H1 (cell line): ENCODE data around the gene CACNA1B. TPM values are rescaled to one million over a fixed set of nuclear protein-coding genes. Genes with fewer than 3 reads are reported as not detected.
"Not testable (repeated sequence)": the region's sequence is repeated elsewhere in the genome, so short reads cannot be mapped to it uniquely, and the experiment has no call there.

Experiments used
- CTCF ChIA-PET: fragments of 300-600 bp; sonication (Branson Sonifier 250); formaldehyde crosslinking; loops from one replicate; lab custom pipeline; 2021; ENCODE audit not compliant: partially characterized antibody; lab: Charles Lee
- POLR2A ChIA-PET: fragments of 300-600 bp; sonication (Branson Sonifier 250); formaldehyde crosslinking; loops from one replicate; lab custom pipeline; 2021; ENCODE audit warnings: inconsistent platforms; ENCODE audit not compliant: partially characterized antibody; lab: Charles Lee
- DNase-seq, 2 experiments: peaks; one replicate each; pipeline versions ENCODE4 v3.0.0 to v3.0.0-alpha.2; 2010 to 2022; ENCODE audit warnings: low spot score in 2 of 2, low read depth in 1 of 2, mixed read lengths in 1 of 2
- FAIRE-seq: peaks from 2 replicates; lab custom pipeline; 2011; peaks lifted over from hg19 to GRCh38; lab: Jason Lieb, UNC
- H2AFZ ChIP-seq: 2 replicates; pipeline ENCODE4 v1.8.1; 2012; ENCODE audit warnings: low read length, inconsistent platforms
- H2AK5ac ChIP-seq: 2 replicates; pipeline ENCODE4 v1.6.1; 2013; ENCODE audit warnings: low read depth, low read length
- H2BK120ac ChIP-seq: replicated peaks from 2 replicates; pipeline ENCODE3; 2013; ENCODE audit warnings: low read depth, low read length, inconsistent platforms
- H2BK12ac ChIP-seq: 2 replicates; pipeline ENCODE4 v1.6.1; 2013; ENCODE audit warnings: low read depth, low read length
- H2BK15ac ChIP-seq: 2 replicates; pipeline ENCODE4 v1.6.1; 2013; ENCODE audit warnings: low read length
- H2BK20ac ChIP-seq: 2 replicates; pipeline ENCODE4 v1.6.1; 2013; ENCODE audit warnings: low read length
- H2BK5ac ChIP-seq: 2 replicates; pipeline ENCODE4 v1.6.1; 2013; ENCODE audit warnings: low read depth, low read length
- H3K14ac ChIP-seq: 2 replicates; pipeline ENCODE4 v1.6.1; 2013; ENCODE audit warnings: inconsistent platforms; ENCODE audit not compliant: insufficient read length
- H3K18ac ChIP-seq: 2 replicates; pipeline ENCODE4 v1.6.1; 2013; ENCODE audit warnings: low read length; ENCODE audit errors: extremely low read depth
- H3K23ac ChIP-seq: 2 replicates; pipeline ENCODE4 v1.6.1; 2013; ENCODE audit warnings: inconsistent platforms; ENCODE audit not compliant: insufficient read length
- H3K23me2 ChIP-seq: 2 replicates; pipeline ENCODE4 v1.6.1; 2013; ENCODE audit warnings: low read depth, low read length
- H3K27ac ChIP-seq: 2 replicates; pipeline ENCODE4 v1.6.1; 2011; ENCODE audit warnings: low read depth, low read length, inconsistent platforms
- H3K27me3 ChIP-seq, 4 experiments: replicated peaks in 1 of 4; 1 replicate in 1 of 4; 2 replicates in 3 of 4; pipeline versions ENCODE4 v1.6.1 to v1.8.1; 2011 to 2013; ENCODE audit warnings: low read length in 3 of 4, mild to moderate bottlenecking in 3 of 4, inconsistent platforms in 2 of 4, mixed read lengths in 2 of 4, moderate library complexity in 1 of 4; ENCODE audit not compliant: control insufficient read depth in 3 of 4, insufficient read depth in 3 of 4; ENCODE audit errors: extremely low read depth in 1 of 4
- H3K36me3 ChIP-seq, 4 experiments: 2 replicates each; pipeline versions ENCODE4 v1.6.1 to v1.8.1; 2011 to 2013; ENCODE audit warnings: mild to moderate bottlenecking in 4 of 4, low read length in 3 of 4, moderate library complexity in 2 of 4, control low read depth in 1 of 4, inconsistent platforms in 1 of 4; ENCODE audit not compliant: insufficient read depth in 4 of 4, control insufficient read depth in 2 of 4
- H3K4ac ChIP-seq: replicated peaks from 2 replicates; pipeline ENCODE3; 2013; ENCODE audit warnings: low read length, low read depth, mixed read lengths, inconsistent platforms; ENCODE audit not compliant: insufficient read length
- H3K4me1 ChIP-seq, 4 experiments: replicated peaks in 1 of 4; 1 replicate in 1 of 4; 2 replicates in 3 of 4; pipeline versions ENCODE4 v1.6.1 to v1.8.1; 2011 to 2013; ENCODE audit warnings: low read length in 3 of 4, inconsistent platforms in 2 of 4, mixed read lengths in 1 of 4; ENCODE audit not compliant: insufficient read depth in 4 of 4, control insufficient read depth in 3 of 4
- H3K4me2 ChIP-seq, 2 experiments: 2 replicates each; pipeline versions ENCODE4 v1.6.1 to v1.8.1; 2011 to 2013; ENCODE audit warnings: low read depth in 2 of 2, low read length in 2 of 2, control low read depth in 1 of 2, inconsistent platforms in 1 of 2, mild to moderate bottlenecking in 1 of 2; ENCODE audit not compliant: insufficient read depth in 1 of 2
- H3K4me3 ChIP-seq, 4 experiments: fragments of 200-600, 300-600 bp in 1 of 4; sonication (generic), shearing (Covaris generic), sonication (Bioruptor Twin) in 1 of 4; 2 replicates each; pipeline versions ENCODE4 v1.5.1 to v1.8.1; 2011 to 2016; ENCODE audit warnings: low read length in 4 of 4, low read depth in 3 of 4, control low read depth in 2 of 4, inconsistent platforms in 2 of 4, mild to moderate bottlenecking in 2 of 4, mixed read lengths in 1 of 4, moderate library complexity in 1 of 4; ENCODE audit not compliant: insufficient read depth in 2 of 4; ENCODE audit errors: extremely low read depth in 1 of 4
- H3K56ac ChIP-seq: replicated peaks from 2 replicates; pipeline ENCODE3; 2013; ENCODE audit warnings: low read depth, mild to moderate bottlenecking, mixed read lengths, low read length, inconsistent platforms; ENCODE audit not compliant: insufficient read length
- H3K79me1 ChIP-seq: 2 replicates; pipeline ENCODE4 v1.6.1; 2013; ENCODE audit warnings: low read depth, low read length, control low read depth
- H3K79me2 ChIP-seq, 2 experiments: 2 replicates each; pipeline versions ENCODE4 v1.6.1 to v1.8.1; 2012 to 2013; ENCODE audit warnings: low read length in 2 of 2, mild to moderate bottlenecking in 2 of 2, inconsistent platforms in 1 of 2; ENCODE audit not compliant: insufficient read depth in 2 of 2, control insufficient read depth in 1 of 2
- H3K9ac ChIP-seq, 4 experiments: replicated peaks in 1 of 4; 1 replicate in 1 of 4; 2 replicates in 3 of 4; pipeline versions ENCODE4 v1.6.1 to v1.8.1; 2011 to 2013; ENCODE audit warnings: low read depth in 3 of 4, low read length in 3 of 4, control low read depth in 2 of 4, mild to moderate bottlenecking in 2 of 4, moderate library complexity in 2 of 4, inconsistent platforms in 1 of 4; ENCODE audit errors: extremely low read depth in 1 of 4
- H3K9me3 ChIP-seq, 2 experiments: 2 replicates each; pipeline versions ENCODE4 v1.6.1 to v1.8.1; 2012 to 2013; ENCODE audit warnings: mild to moderate bottlenecking in 2 of 2, moderate library complexity in 2 of 2, control low read depth in 1 of 2, inconsistent platforms in 1 of 2, low read depth in 1 of 2, low read length in 1 of 2, mixed read lengths in 1 of 2; ENCODE audit not compliant: insufficient read depth in 2 of 2
- H4K20me1 ChIP-seq, 2 experiments: replicated peaks in 1 of 2; 2 replicates each; pipeline versions ENCODE3 to v1.8.1; 2011 to 2013; ENCODE audit warnings: inconsistent platforms in 2 of 2, low read length in 2 of 2, mild to moderate bottlenecking in 1 of 2; ENCODE audit not compliant: insufficient read depth in 2 of 2, control insufficient read depth in 1 of 2
- H4K5ac ChIP-seq: 2 replicates; pipeline ENCODE4 v1.6.1; 2013; ENCODE audit warnings: low read length, low read depth, mixed read lengths, inconsistent platforms; ENCODE audit not compliant: insufficient read length
- H4K8ac ChIP-seq: 2 replicates; pipeline ENCODE4 v1.8.0; 2013; ENCODE audit warnings: mild to moderate bottlenecking, moderate library complexity, low read length, inconsistent platforms; ENCODE audit not compliant: insufficient read depth; ENCODE audit errors: extremely low read depth
- H4K91ac ChIP-seq: replicated peaks from 2 replicates; pipeline ENCODE3; 2013; ENCODE audit warnings: low read length, mixed read lengths, inconsistent platforms; ENCODE audit not compliant: insufficient read length
- WGBS, 2 experiments: shearing (Covaris generic) in 1 of 2; methylation state at CpG; one replicate each; pipeline versions ENCODE4 v1.1.6 to v1.1.7; 2013 to 2015; ENCODE audit warnings: low lambda C conversion rate in 2 of 2, mixed read lengths in 2 of 2, inconsistent platforms in 1 of 2, low coverage in 1 of 2, missing lambda C conversion rate in 1 of 2; ENCODE audit not compliant: insufficient replicate concordance in 2 of 2, insufficient coverage in 1 of 2, insufficient read length in 1 of 2; ENCODE audit errors: extremely low coverage in 1 of 2, missing lambda C conversion rate in 1 of 2; 5-methylcytosine and 5-hydroxymethylcytosine counted together
- polyA plus RNA-seq, 7 experiments: library from polyadenylated mRNA; depleted of rRNA in 3 of 7; stranded (reverse) in 5 of 7; unstranded in 2 of 7; fragments of >200 nt in 5 of 7; fragments of 200-250 nt in 2 of 7; gene quantifications; 1 replicate in 5 of 7; 2 replicates in 1 of 7; 4 replicates in 1 of 7; pipeline versions ENCODE4 v1.2.1 to v1.2.3, GENCODE V29; 2011 to 2013; ENCODE audit warnings: missing spikeins in 2 of 7, mixed read lengths in 2 of 7
- total RNA-seq: library from RNA; stranded (reverse); fragmentation: NEBNext Ultra II Directional; extraction: Animal tissue kit (Norgen Biotek cat#: 25700); gene quantifications from 2 replicates; pipeline ENCODE4 v1.2.1, GENCODE V29; 2021

The CACNA1B gene
- total and polyA plus RNA-seq, 2 of the 8 experiments (the other 6 are each of a cell fraction or from before 2014, with no cell fraction given), result 1.5 to 5.7 TPM

- H4K20me1 ChIP-seq, H3K36me3 ChIP-seq, H3K79me1 ChIP-seq, POLR2A ChIA-PET, H2BK15ac ChIP-seq, H3K9ac ChIP-seq, H2BK5ac ChIP-seq, H3K23ac ChIP-seq, H3K4ac ChIP-seq, H2BK12ac ChIP-seq, H2BK20ac ChIP-seq, H4K8ac ChIP-seq, H3K56ac ChIP-seq, H3K27me3 ChIP-seq, H2AK5ac ChIP-seq, H3K23me2 ChIP-seq, H3K27ac ChIP-seq, H4K5ac ChIP-seq, FAIRE-seq, H4K91ac ChIP-seq, CTCF ChIA-PET, H3K4me3 ChIP-seq, H3K18ac ChIP-seq, DNase-seq, H3K4me2 ChIP-seq, H3K14ac ChIP-seq, H2AFZ ChIP-seq, H3K4me1 ChIP-seq, H3K79me2 ChIP-seq, H2BK120ac ChIP-seq: not testable (repeated sequence)
- WGBS, 2 experiments, result 72% methylated on average over 5 of the region's 5 CpGs; no CpG with 5 or more reads in 1 of the 2 experiments
- peaks cover 17 to 38% of the 10 kb centered on the region in 2 experiments; a peak in 3 of 4 replicates for H3K9me3 ChIP-seq
These were observed 278.2 kb downstream of the CACNA1B start for GRCh38 chr9:138155788-138156187.

- H3K9me3 ChIP-seq, H2AK5ac ChIP-seq, H3K18ac ChIP-seq, H2BK120ac ChIP-seq, H3K79me2 ChIP-seq, H3K4ac ChIP-seq, H2BK12ac ChIP-seq, H3K23me2 ChIP-seq, H3K23ac ChIP-seq, POLR2A ChIA-PET, H2BK5ac ChIP-seq, H4K91ac ChIP-seq, H3K79me1 ChIP-seq, CTCF ChIA-PET, H4K8ac ChIP-seq, H3K27ac ChIP-seq, H3K4me3 ChIP-seq, H3K9ac ChIP-seq, H3K36me3 ChIP-seq, H3K4me2 ChIP-seq, H3K56ac ChIP-seq, H3K4me1 ChIP-seq, DNase-seq, H3K27me3 ChIP-seq, FAIRE-seq, H2BK20ac ChIP-seq, H4K20me1 ChIP-seq, H2BK15ac ChIP-seq, H4K5ac ChIP-seq, H2AFZ ChIP-seq, H3K14ac ChIP-seq: not testable (repeated sequence)
- 24% methylated on average over 1 of the region's 1 CpG; no CpG with 5 or more reads in 1 of the 2 experiments for WGBS, 2 experiments
These were observed 289.2 kb downstream of the CACNA1B start for GRCh38 chr9:138166793-138167192.
